HepG2 (cell line): ENCODE data around the gene MAN2B2. TPM values are rescaled to one million over a fixed set of nuclear protein-coding genes. Genes with fewer than 3 reads are reported as not detected.

Experiments used
- HHEX ChIP-seq: IDR thresholded peaks from 2 replicates; pipeline ENCODE4 v1.6.1; 2016; ENCODE audit warnings: control low read depth
- MBD4 ChIP-seq: IDR thresholded peaks from 2 replicates; pipeline ENCODE4 v1.6.1; 2012; ENCODE audit warnings: low read length, inconsistent platforms, borderline replicate concordance
- NCOR1 ChIP-seq: fragments of 200-600 bp; sonication (generic); IDR thresholded peaks from 2 replicates; pipeline ENCODE4 v1.7.0; 2017; ENCODE audit warnings: antibody characterized with exemption, low read length, borderline replicate concordance
- PHF8 ChIP-seq: sonication (generic); formaldehyde crosslinking; IDR thresholded peaks from 2 replicates; pipeline ENCODE4 v1.5.0; 2020; ENCODE audit warnings: missing genetic modification reagents
- SNRNP70 ChIP-seq: fragments of 200-400 bp; formaldehyde crosslinking; IDR thresholded peaks from 2 replicates; pipeline ENCODE4 v1.6.1; 2017; ENCODE audit warnings: mild to moderate bottlenecking, low read depth, low read length, moderate library complexity
- TGIF2 ChIP-seq: IDR thresholded peaks from 2 replicates; pipeline ENCODE4 v1.6.1; 2016; ENCODE audit warnings: control low read depth, missing compliant biosample characterization
- ZNF431 ChIP-seq: sonication (generic); formaldehyde crosslinking; IDR thresholded peaks from 2 replicates; pipeline ENCODE4 v1.9.0; 2022; ENCODE audit warnings: missing genetic modification reagents, low read depth, mild to moderate bottlenecking, borderline replicate concordance
- ZNF451 ChIP-seq: sonication (generic); formaldehyde crosslinking; IDR thresholded peaks from 2 replicates; pipeline ENCODE4 v1.5.0; 2020; ENCODE audit warnings: mild to moderate bottlenecking, missing genetic modification reagents
- ZNF510 ChIP-seq: sonication (generic); formaldehyde crosslinking; IDR thresholded peaks from 2 replicates; pipeline ENCODE4 v1.4.0; 2020; ENCODE audit warnings: low read depth, mild to moderate bottlenecking, missing genetic modification reagents
- ZNF563 ChIP-seq: sonication (generic); formaldehyde crosslinking; IDR thresholded peaks from 2 replicates; pipeline ENCODE4 v1.8.0; 2022; ENCODE audit warnings: mild to moderate bottlenecking, moderate library complexity, missing genetic modification reagents
- ZNF598 ChIP-seq: sonication (generic); formaldehyde crosslinking; IDR thresholded peaks from 2 replicates; pipeline ENCODE4 v1.5.1; 2020; ENCODE audit warnings: mild to moderate bottlenecking, missing genetic modification reagents, borderline replicate concordance
- ZNF678 ChIP-seq: sonication (generic); formaldehyde crosslinking; IDR thresholded peaks from 2 replicates; pipeline ENCODE4 v1.4.0; 2020; ENCODE audit warnings: mild to moderate bottlenecking, missing genetic modification reagents
- ZNF775 ChIP-seq: sonication (generic); formaldehyde crosslinking; IDR thresholded peaks from 2 replicates; pipeline ENCODE4 v1.4.0; 2020; ENCODE audit warnings: missing genetic modification reagents, mild to moderate bottlenecking, moderate library complexity, borderline replicate concordance
- ZNF776 ChIP-seq: sonication (generic); formaldehyde crosslinking; IDR thresholded peaks from 2 replicates; pipeline ENCODE4 v1.4.0; 2020; ENCODE audit warnings: mild to moderate bottlenecking, missing genetic modification reagents
- ZNF816 ChIP-seq: sonication (generic); formaldehyde crosslinking; IDR thresholded peaks from 2 replicates; pipeline ENCODE4 v1.8.0; 2022; ENCODE audit warnings: missing genetic modification reagents, mild to moderate bottlenecking, borderline replicate concordance
- ZNF879 ChIP-seq: sonication (generic); formaldehyde crosslinking; IDR thresholded peaks from 2 replicates; pipeline ENCODE4 v1.8.1; 2023; ENCODE audit warnings: missing genetic modification reagents
- polyA plus RNA-seq, 8 experiments: library from polyadenylated mRNA; depleted of rRNA in 3 of 8; stranded (reverse) in 7 of 8; unstranded in 1 of 8; fragments of >200 nt; fragmentation: Illumina TruSeq in 4 of 8; extraction: Trizol in 4 of 8; gene quantifications; 2 replicates each; pipeline versions ENCODE4 v1.2.1 to v1.2.3, GENCODE V29; 2011 to 2016; ENCODE audit warnings: low read depth in 4 of 8, missing spikeins in 1 of 8, mixed read lengths in 1 of 8; ENCODE audit not compliant: insufficient read depth in 1 of 8
- total RNA-seq, 5 experiments: library from RNA; depleted of rRNA; stranded (reverse); fragments of >200 nt; fragmentation: Illumina TruSeq; extraction: Trizol; gene quantifications; 2 replicates each; pipeline ENCODE4 v1.2.3, GENCODE V29; 2016; ENCODE audit warnings: low read depth in 1 of 5
- TF ChIP-seq, protein P1 (sequence below): sonication (generic); formaldehyde crosslinking; IDR thresholded peaks from 2 replicates; pipeline ENCODE4 v1.9.0; 2022; ENCODE audit warnings: low read depth, missing genetic modification reagents
- TF ChIP-seq, protein P2 (sequence below): sonication (generic); formaldehyde crosslinking; IDR thresholded peaks from 2 replicates; pipeline ENCODE4 v1.4.0; 2020; ENCODE audit warnings: missing genetic modification reagents
- TF ChIP-seq, protein P3 (sequence below): sonication (generic); formaldehyde crosslinking; IDR thresholded peaks from 2 replicates; pipeline ENCODE4 v1.4.0; 2020; ENCODE audit warnings: mild to moderate bottlenecking, missing genetic modification reagents

MAN2B2 gene
- total and polyA plus RNA-seq, 2 of the 13 experiments (the other 11 are each of a cell fraction or from before 2014, with no cell fraction given): 4.8 to 5.4 TPM

GRCh38 chr4:6539009-6539764 is 35.8 kb upstream of the MAN2B2 start (continued):
- TF ChIP-seq, protein P1, sequence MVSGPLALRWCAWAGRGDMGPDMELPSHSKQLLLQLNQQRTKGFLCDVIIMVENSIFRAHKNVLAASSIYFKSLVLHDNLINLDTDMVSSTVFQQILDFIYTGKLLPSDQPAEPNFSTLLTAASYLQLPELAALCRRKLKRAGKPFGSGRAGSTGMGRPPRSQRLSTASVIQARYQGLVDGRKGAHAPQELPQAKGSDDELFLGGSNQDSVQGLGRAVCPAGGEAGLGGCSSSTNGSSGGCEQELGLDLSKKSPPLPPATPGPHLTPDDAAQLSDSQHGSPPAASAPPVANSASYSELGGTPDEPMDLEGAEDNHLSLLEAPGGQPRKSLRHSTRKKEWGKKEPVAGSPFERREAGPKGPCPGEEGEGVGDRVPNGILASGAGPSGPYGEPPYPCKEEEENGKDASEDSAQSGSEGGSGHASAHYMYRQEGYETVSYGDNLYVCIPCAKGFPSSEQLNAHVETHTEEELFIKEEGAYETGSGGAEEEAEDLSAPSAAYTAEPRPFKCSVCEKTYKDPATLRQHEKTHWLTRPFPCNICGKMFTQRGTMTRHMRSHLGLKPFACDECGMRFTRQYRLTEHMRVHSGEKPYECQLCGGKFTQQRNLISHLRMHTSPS (CRISPR knock-in tag): peak; percentile 82; the same call in 1 of the 2 replicates
- TF ChIP-seq ZNF431 (CRISPR knock-in tag) (no peak), ZNF563 (CRISPR knock-in tag) (no peak), ZNF879 (CRISPR knock-in tag) (no peak), SNRNP70 (no peak), NCOR1 (peak; percentile 98), ZNF598 (CRISPR knock-in tag) (no peak), ZNF776 (CRISPR knock-in tag) (no peak), PHF8 (no peak), MBD4 (no peak), ZNF816 (CRISPR knock-in tag) (no peak), ZNF451 (CRISPR knock-in tag) (no peak), TGIF2 (CRISPR knock-in tag) (no peak), ZNF678 (CRISPR knock-in tag) (no peak), ZNF510 (CRISPR knock-in tag) (no peak), ZNF775 (CRISPR knock-in tag) (no peak), HHEX (CRISPR knock-in tag) (no peak)
- TF ChIP-seq, protein P2, sequence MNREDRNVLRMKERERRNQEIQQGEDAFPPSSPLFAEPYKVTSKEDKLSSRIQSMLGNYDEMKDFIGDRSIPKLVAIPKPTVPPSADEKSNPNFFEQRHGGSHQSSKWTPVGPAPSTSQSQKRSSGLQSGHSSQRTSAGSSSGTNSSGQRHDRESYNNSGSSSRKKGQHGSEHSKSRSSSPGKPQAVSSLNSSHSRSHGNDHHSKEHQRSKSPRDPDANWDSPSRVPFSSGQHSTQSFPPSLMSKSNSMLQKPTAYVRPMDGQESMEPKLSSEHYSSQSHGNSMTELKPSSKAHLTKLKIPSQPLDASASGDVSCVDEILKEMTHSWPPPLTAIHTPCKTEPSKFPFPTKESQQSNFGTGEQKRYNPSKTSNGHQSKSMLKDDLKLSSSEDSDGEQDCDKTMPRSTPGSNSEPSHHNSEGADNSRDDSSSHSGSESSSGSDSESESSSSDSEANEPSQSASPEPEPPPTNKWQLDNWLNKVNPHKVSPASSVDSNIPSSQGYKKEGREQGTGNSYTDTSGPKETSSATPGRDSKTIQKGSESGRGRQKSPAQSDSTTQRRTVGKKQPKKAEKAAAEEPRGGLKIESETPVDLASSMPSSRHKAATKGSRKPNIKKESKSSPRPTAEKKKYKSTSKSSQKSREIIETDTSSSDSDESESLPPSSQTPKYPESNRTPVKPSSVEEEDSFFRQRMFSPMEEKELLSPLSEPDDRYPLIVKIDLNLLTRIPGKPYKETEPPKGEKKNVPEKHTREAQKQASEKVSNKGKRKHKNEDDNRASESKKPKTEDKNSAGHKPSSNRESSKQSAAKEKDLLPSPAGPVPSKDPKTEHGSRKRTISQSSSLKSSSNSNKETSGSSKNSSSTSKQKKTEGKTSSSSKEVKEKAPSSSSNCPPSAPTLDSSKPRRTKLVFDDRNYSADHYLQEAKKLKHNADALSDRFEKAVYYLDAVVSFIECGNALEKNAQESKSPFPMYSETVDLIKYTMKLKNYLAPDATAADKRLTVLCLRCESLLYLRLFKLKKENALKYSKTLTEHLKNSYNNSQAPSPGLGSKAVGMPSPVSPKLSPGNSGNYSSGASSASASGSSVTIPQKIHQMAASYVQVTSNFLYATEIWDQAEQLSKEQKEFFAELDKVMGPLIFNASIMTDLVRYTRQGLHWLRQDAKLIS (CRISPR knock-in tag): no peak
- TF ChIP-seq, protein P3, sequence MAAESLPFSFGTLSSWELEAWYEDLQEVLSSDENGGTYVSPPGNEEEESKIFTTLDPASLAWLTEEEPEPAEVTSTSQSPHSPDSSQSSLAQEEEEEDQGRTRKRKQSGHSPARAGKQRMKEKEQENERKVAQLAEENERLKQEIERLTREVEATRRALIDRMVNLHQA (CRISPR knock-in tag): no peak
